Large intestine (tissue), 3 donors: ENCODE measurements around the gene SS18L1. TPM values are rescaled to one million over a fixed set of nuclear protein-coding genes. Genes with fewer than 3 reads are reported as not detected.

ENCODE experiments used
- DNase-seq, 2 donors: peaks; one replicate each; pipeline versions ENCODE4 v3.0.0 to v3.0.0-alpha.2; 2013
- H3K27ac ChIP-seq: one replicate; pipeline ENCODE4 v1.5.1; 2013; ENCODE audit warnings: low read length
- H3K27me3 ChIP-seq: 2 replicates; pipeline ENCODE4 v1.6.1; 2013; ENCODE audit warnings: low read length; ENCODE audit not compliant: control insufficient read depth, insufficient read depth
- H3K36me3 ChIP-seq: 2 replicates; pipeline ENCODE4 v1.6.1; 2013; ENCODE audit warnings: low read length; ENCODE audit not compliant: control insufficient read depth, insufficient read depth
- H3K4me1 ChIP-seq: one replicate; pipeline ENCODE4 v1.6.1; 2013; ENCODE audit warnings: low read length; ENCODE audit not compliant: control insufficient read depth, insufficient read depth
- H3K4me3 ChIP-seq: one replicate; pipeline ENCODE4 v1.5.1; 2013; ENCODE audit warnings: low read length
- H3K9me3 ChIP-seq: one replicate; pipeline ENCODE4 v1.6.1; 2013; ENCODE audit warnings: mild to moderate bottlenecking, low read depth, low read length, moderate library complexity; ENCODE audit not compliant: control insufficient read depth
- WGBS: methylation state at CpG from one replicate; pipeline ENCODE4 v1.1.5; 2013; ENCODE audit warnings: low lambda C conversion rate; ENCODE audit not compliant: insufficient coverage; 5-methylcytosine and 5-hydroxymethylcytosine counted together
- polyA plus RNA-seq: library from polyadenylated mRNA; unstranded; fragments of 120-200 nt; gene quantifications from one replicate; pipeline ENCODE4 v1.2.1, GENCODE V29; 2013

Gene SS18L1
- polyA plus RNA-seq, 1 donor: 18.2 TPM

DNA sequence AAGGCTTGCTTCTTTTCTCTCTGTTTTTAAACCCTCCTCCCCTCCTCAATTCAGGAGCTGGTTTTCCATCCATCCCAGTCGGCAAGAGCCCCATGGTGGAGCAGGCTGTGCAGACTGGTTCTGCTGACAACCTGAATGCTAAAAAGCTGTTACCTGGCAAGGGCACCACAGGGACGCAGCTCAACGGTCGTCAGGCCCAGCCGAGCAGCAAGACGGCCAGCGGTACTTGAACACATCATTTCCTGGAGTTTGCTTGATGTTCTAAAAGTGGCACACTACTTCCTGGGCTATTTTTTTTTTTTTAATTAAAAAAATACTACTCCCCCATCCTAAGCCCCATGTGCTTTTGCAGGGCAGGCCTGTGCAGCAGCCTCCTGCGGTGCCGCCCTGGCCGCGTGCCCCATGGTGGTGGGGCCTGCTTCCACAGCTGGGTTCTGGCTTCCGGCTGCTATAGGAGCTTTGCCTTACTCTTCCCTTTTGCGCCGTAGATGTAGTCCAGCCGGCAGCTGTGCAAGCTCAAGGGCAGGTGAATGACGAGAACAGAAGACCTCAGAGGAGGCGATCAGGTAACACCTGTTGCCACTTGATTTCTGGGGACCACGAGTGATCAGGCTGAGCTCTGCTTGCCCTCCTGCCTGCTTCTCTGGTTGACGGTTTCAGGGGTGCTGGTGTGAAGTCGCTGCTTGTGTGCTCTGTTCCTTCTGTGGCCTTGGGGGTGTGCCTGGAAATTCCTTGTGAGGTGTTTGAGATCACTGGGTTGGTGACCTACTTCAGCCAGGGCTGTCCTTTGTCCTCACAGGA lies 13.6 kb upstream of the SS18L1 start:
- H3K4me1 ChIP-seq: no peaks in the 10 kb centered on the region

DNA sequence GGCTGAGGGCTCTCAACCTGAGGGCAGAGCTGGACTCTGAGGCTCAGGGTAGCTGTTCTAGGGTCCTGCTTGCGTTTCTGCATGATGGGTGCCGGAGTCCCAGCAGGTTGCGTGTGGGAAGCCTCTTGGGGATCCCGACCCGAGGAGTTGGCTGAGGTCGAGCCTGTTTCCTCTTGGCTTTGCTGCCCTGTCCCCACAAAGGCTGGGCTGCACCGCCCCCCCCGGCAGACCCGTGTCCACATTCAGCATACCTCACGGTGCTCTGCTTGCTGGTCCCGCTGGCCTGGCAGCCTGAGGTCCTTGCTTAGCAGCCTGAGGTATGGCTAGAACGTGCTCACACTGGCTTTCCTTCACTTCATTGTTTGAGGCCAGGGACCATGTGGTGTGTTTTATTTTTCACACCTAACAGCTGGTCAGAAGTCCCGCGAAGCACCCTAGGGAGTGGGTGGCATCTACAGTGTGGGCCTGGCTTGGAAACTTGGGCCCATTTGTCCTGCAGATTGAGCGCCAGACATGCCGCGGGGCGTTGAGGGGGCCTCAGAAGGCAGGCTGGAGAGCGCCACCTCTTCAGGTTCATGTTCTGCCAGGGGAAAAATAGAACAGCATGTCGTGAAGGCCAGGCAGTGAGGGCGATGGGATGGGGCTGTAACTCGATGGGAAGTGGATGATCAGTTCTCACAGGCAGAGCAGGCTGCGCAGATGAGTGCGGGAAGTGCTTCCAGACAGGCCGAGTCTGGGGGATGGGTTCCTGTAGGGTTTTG lies 11.8 kb upstream of the SS18L1 start:
- no peak overlapping the region for H3K27ac ChIP-seq
- H3K4me1 ChIP-seq: no peaks in the 10 kb centered on the region
- H3K27me3 ChIP-seq: no peaks in the 10 kb centered on the region
- no peak for DNase-seq
- H3K36me3 ChIP-seq: peaks cover 98% of the 10 kb centered on the region
- WGBS: no CpG with 5 or more reads among the region's 25 CpGs
- H3K9me3 ChIP-seq: no peaks in the 10 kb centered on the region
- H3K4me3 ChIP-seq: no peak overlapping the region

More for the DNA sequence above, 13.6 kb upstream of the SS18L1 start:
- no peak for DNase-seq
- Histone ChIP-seq H3K9me3 (no peaks in the 10 kb centered on the region), H3K36me3 (peaks cover 99% of the 10 kb centered on the region), H3K27me3 (no peaks in the 10 kb centered on the region), H3K4me3 (no peak overlapping the region), H3K27ac (no peak overlapping the region)
- no CpG with 5 or more reads among the region's 20 CpGs for WGBS

- no peaks in the 10 kb centered on the region for H3K27me3 ChIP-seq
- no peak overlapping the region for H3K4me3 ChIP-seq
- WGBS: 100% methylated on average over 1 of the region's 7 CpGs
- no peaks in the 10 kb centered on the region for H3K9me3 ChIP-seq
- H3K4me1 ChIP-seq: no peaks in the 10 kb centered on the region
- no peak for DNase-seq
- no peak overlapping the region for H3K27ac ChIP-seq
- peaks cover 97% of the 10 kb centered on the region for H3K36me3 ChIP-seq
Measured at GRCh38 chr20:62132421-62132820, 11.1 kb upstream of the SS18L1 start.

DNA sequence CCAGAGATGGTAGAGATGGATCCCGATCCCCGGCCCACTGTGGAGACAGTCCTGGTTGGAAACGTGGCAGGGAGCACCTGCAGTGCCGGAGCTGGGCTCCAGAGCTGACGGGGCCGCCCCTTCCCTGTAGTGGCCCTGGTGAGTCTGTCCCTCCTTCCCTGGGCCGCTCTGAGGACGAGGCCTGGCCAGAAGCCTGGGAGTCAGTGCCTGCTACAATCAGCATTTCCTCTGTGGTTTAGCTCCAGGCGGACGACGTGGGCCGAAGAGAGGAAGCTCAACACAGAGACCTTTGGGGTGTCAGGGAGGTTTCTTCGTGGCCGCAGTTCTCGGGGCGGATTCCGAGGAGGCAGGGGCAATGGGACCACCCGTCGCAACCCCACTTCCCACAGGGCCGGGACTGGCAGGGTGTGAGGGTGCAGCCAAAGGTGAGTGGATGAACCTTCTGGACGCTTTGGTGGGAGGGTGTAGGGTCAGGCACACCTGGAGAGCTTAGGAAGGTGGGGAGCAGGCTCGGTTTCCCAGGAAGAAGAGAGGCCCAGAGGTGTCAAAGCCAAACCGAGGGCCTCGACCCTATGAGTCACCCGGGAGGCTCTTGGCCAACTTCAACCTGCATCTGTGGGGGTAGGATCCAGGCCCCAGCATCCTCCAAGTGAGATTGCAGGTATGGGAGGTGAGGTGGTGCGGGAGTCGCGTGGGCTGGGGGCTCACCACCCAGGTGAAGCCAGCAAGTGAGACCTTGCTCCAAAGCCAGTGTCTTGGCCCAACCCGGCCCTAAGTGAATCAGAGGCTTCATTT lies 10.3 kb upstream of the SS18L1 start:
- Histone ChIP-seq H3K27me3 (no peaks in the 10 kb centered on the region), H3K36me3 (peaks cover 97% of the 10 kb centered on the region), H3K9me3 (no peaks in the 10 kb centered on the region), H3K4me3 (no peak overlapping the region), H3K27ac (no peak overlapping the region), H3K4me1 (no peaks in the 10 kb centered on the region)
- WGBS: no CpG with 5 or more reads among the region's 29 CpGs
- DNase-seq: no peak

DNA sequence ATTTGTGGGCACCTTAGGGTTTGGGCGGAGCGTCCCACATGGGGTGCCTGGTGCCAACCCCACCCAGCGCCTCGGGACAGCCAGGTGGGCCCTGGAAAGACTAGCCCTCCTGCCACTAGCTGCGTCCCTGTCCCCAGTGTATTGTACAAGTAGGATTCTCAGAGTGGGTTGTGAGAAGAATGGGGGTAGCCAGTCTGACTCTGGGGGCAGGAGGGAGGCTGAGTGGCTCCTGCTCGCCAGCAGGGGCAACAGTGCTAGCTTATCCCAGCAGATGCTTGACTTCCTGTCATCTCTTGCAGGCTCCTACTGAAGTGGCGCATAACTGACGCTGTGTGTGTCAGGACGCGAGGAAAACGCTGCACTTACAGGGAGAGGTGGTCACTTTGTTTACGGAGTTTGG lies 9.7 kb upstream of the SS18L1 start:
- no peaks in the 10 kb centered on the region for H3K27me3 ChIP-seq
- no peak for DNase-seq
- H3K4me1 ChIP-seq: no peaks in the 10 kb centered on the region
- H3K36me3 ChIP-seq: peaks cover 97% of the 10 kb centered on the region
- no CpG with 5 or more reads among the region's 12 CpGs for WGBS
- H3K27ac ChIP-seq: no peak overlapping the region
- no peak overlapping the region for H3K4me3 ChIP-seq
- no peaks in the 10 kb centered on the region for H3K9me3 ChIP-seq

DNA sequence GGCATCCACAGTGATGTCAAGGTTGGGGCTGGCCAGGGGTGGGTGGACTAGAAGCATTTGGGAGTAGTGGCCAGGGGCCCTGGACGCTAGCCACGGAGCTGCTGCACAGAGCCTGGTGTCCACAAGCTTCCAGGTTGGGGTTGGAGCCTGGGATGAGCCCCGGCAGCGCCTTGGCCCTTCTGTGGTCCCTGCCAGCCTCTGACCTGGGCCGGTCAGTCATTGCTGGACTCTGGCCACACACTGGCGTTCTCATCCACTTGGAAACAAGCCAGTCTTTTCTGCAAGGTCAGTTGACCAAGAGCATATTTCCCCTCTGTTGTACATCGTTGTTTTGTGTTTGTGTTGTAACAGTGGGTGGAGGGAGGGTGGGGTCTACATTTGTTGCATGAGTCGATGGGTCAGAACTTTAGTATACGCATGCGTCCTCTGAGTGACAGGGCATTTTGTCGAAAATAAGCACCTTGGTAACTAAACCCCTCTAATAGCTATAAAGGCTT lies 8.8 kb upstream of the SS18L1 start:
- H3K4me1 ChIP-seq: no peaks in the 10 kb centered on the region
- no peak overlapping the region for H3K4me3 ChIP-seq
- 94% methylated on average over 3 of the region's 11 CpGs for WGBS
- no peak overlapping the region for H3K27ac ChIP-seq
- peaks cover 97% of the 10 kb centered on the region for H3K36me3 ChIP-seq
- no peak for DNase-seq
- H3K9me3 ChIP-seq: no peaks in the 10 kb centered on the region
- H3K27me3 ChIP-seq: no peaks in the 10 kb centered on the region

DNA sequence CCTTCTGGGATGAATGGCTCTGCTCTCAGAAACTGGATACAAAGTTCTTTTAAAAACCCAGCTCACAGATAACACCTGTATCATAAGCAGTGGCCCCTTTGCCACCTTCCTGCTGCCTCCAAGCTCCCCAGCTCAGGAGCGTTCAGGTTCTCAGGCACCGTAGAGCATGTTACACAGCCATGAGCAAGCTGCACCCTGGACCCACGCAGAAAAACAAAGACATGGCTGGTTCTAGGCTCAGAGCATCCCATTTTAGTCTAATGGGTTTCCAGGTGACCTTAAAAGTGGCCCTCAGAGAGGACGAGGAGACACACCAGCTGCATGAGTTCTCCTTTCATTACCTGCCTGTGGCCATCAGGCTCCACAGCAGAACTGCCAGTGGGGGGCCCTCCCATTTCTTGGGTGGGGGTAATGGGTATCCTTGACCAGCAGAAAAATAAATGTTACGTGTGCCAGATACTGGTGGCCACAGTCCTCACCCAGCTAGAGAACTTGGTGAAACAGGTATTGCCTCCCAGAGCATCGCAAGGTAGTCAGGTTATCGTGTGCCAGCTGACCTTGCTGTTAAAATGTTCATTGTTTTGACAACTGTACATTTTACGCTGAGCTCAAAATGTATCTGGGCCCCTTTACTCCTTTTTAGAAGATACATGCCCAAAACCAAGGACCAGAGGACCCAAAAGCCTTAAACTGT lies 7.8 kb upstream of the SS18L1 start:
- H3K36me3 ChIP-seq: peaks cover 97% of the 10 kb centered on the region
- no peaks in the 10 kb centered on the region for H3K27me3 ChIP-seq
- no peak overlapping the region for H3K4me3 ChIP-seq
- no peak for DNase-seq
- no peaks in the 10 kb centered on the region for H3K9me3 ChIP-seq
- H3K4me1 ChIP-seq: peaks cover under 1% of the 10 kb centered on the region
- WGBS: no CpG with 5 or more reads among the region's 8 CpGs
- no peak overlapping the region for H3K27ac ChIP-seq

DNA sequence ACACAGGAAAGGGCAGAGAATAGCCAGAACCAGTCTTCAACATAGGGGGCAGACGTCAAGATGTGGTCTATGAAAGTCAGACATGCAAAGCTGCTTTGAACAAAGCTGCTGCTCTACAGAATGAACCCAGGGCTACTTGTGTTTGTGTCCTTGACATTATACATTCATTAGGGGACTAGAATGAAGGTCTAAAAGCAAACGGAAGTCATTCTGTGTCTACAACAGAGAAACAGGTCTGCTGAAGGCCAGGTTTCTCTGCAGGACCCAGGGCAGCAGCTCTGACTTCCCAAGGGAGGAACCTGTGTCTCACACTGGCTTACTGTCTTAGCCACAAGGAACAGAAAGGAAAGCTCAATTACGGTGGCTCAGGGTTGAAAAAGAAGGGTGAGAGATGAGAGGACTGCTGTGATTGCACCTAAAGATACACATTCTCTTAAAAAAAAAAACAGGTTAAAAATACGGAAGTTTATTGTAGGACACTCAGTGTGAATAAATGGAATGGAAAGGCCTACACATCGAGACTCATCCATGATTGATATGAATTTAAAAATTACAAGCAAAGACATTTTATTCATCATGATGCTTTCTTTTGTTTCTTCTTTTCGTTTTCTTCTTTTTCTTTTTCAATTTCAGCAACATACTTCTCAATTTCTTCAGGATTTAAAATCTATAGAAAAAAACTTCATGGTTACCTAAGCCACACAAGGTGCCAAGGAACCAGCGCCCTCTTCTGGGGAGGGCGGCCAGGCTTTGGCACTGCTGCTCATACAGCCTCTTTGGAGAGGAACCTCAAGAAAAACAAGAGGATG lies 7.1 kb upstream of the SS18L1 start:
- Histone ChIP-seq H3K4me1 (peaks cover 8% of the 10 kb centered on the region), H3K9me3 (no peaks in the 10 kb centered on the region), H3K27ac (no peak overlapping the region), H3K4me3 (no peak overlapping the region), H3K27me3 (no peaks in the 10 kb centered on the region), H3K36me3 (peaks cover 95% of the 10 kb centered on the region)
- DNase-seq: peak; percentile 58 to 71
- 82% methylated on average over 3 of the region's 8 CpGs for WGBS

- Histone ChIP-seq H3K27me3 (no peaks in the 10 kb centered on the region), H3K4me3 (no peak overlapping the region), H3K9me3 (no peaks in the 10 kb centered on the region), H3K36me3 (peaks cover 90% of the 10 kb centered on the region), H3K4me1 (peaks cover 14% of the 10 kb centered on the region), H3K27ac (no peak overlapping the region)
- no peak for DNase-seq
- no CpG with 5 or more reads among the region's 6 CpGs for WGBS
Measured at GRCh38 chr20:62137092-62137384, 6.5 kb upstream of the SS18L1 start.
